OCI-LY1 (cell line): ENCODE results near the gene PATE1.

Experiments
- EZH2 ChIP-seq: fragments of 200-600 bp; sonication (generic), shearing (Covaris generic); IDR thresholded peaks from 2 replicates; pipeline ENCODE4 v1.8.0; 2017; ENCODE audit warnings: borderline replicate concordance, mixed run types, mild to moderate bottlenecking, antibody characterized with exemption, low read length, moderate library complexity, mixed read lengths
- TF ChIP-seq, protein P1 (sequence below): fragments of 200-600 bp; sonication (generic), shearing (Covaris generic); IDR thresholded peaks from 2 replicates; pipeline ENCODE4 v1.5.1; 2017; ENCODE audit warnings: mild to moderate bottlenecking, antibody characterized with exemption, low read length, moderate library complexity, mixed read lengths

DNA sequence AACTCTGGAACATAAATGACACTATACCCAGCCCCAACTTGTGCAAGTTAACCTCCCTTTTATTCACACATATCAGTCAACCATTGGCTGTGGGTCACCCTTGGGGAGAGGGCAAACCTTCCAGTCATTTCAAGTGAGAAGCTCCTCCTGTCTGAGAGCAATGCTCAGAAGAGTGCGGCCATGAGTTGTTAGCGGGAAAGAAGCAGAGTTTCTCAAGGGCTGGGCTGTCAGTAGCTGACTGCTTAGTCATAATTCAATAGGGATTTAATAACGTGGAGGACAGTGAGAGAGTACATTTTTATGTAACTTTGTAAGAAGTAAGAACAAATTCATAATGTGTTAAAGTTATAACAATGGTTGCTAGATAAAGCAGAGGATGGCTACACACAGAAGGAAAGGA, 27.4 kb downstream of the PATE1 start:
- TF ChIP-seq, protein P1, sequence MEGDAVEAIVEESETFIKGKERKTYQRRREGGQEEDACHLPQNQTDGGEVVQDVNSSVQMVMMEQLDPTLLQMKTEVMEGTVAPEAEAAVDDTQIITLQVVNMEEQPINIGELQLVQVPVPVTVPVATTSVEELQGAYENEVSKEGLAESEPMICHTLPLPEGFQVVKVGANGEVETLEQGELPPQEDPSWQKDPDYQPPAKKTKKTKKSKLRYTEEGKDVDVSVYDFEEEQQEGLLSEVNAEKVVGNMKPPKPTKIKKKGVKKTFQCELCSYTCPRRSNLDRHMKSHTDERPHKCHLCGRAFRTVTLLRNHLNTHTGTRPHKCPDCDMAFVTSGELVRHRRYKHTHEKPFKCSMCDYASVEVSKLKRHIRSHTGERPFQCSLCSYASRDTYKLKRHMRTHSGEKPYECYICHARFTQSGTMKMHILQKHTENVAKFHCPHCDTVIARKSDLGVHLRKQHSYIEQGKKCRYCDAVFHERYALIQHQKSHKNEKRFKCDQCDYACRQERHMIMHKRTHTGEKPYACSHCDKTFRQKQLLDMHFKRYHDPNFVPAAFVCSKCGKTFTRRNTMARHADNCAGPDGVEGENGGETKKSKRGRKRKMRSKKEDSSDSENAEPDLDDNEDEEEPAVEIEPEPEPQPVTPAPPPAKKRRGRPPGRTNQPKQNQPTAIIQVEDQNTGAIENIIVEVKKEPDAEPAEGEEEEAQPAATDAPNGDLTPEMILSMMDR = no peak
- TF ChIP-seq EZH2 = no peak
